Limb (tissue), 2 donors: ENCODE measurements around the gene COL12A1.

Experiments
- DNase-seq, 2 donors: peaks; one replicate each; pipeline ENCODE4 v3.0.0-alpha.2; 2016; ENCODE audit errors: extremely low spot score in 2 of 2

The COL12A1 gene

DNA sequence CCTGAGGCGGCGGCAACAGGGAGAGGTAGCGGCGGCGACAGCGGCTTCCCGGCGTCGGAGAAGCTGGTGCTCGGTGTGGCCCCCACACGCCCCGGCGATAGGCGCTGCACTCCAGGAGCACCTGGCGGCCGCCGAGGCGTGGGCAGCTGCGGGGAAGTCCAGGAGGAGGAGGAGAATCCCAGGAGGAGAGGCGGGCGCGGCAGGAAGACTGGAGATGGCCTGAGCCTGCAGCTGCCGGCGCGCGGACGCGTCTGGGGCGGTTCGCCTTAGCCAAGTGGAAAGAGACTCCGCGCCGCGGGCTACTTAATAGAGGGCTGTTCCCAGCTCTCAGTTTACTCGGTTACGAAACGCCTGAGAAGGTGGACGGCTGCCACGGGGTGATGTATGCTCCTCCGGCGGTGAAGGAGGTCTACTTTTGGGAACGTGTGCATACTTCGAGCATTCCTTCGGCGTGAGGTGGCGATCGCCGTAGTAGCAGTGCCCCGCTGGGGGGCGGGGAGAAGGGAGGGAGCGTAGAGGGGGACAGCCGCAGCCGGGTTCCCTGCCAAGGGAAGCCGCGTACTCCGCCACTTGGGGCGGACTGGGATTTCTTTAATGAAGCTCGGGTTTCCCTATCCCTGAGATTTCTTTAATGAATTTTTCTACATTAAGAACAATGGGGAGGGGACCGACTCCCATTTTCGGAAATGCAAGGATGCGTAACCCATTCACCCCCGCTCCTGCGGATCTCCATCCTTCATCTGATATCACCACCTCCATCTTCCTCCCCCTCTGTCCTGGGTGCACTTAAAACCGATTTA, at the start of gene COL12A1:
Gene COL12A1 (minus strand): TSS at position 278 of the 800 bp plus-strand sequence. CDS start 3,261 bp downstream, outside the sequence.
- DNase-seq: peak; percentile 92 to 94

DNA sequence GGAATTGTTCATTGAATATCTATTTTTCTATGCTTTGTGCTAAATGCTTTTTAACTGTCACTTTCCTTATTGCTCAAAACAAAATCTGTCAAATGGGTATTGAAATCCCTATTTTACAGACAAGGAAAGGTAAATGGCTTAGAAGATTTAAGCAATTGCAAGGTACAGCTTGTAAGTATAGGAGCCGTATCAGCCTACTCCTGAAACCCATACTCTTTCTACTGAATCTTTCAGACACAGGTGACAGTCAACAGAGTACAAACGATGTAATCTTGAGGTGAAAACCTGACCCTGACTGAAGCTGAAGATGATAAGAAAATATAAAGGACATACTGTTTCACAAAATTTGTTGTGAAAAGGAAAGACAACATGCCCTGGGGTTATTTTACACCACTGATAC, 44.7 kb upstream of the COL12A1 start:
- no peak for DNase-seq

DNA sequence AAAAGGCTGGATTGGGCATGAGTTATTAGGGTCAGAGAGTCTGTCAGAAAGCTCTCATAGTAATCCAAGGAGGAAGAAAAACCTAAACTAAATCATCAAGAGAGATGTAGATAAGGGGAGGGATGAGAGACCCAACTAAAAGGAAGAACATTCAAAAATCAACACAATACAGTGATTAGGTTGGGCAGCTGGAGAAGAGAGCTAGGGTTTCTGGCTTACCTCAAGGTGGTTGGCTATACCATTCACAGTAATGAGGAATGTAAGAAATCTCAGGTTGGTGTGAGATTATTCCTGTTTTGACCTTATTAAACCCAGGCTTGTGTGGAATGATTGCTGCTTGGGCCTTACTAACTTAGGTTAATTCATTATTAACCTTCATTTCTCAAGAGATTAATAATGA, 44.0 kb upstream of the COL12A1 start:
- no peak for DNase-seq

- no peak for DNase-seq
These were observed 40.5 kb upstream of the COL12A1 start for GRCh38 chr6:75246386-75246785.

- no peak for DNase-seq
These were observed 38.3 kb upstream of the COL12A1 start for GRCh38 chr6:75244063-75244584.

GRCh38 chr6:75243333-75244062, 37.6 kb upstream of the COL12A1 start, which contains the start of gene COX7A2:
Gene COX7A2, minus strand, starts transcription at chr6:75243801. Its CDS starts 67 bp downstream, at chr6:75243734.
- DNase-seq: peak; percentile 89 to 98

DNA sequence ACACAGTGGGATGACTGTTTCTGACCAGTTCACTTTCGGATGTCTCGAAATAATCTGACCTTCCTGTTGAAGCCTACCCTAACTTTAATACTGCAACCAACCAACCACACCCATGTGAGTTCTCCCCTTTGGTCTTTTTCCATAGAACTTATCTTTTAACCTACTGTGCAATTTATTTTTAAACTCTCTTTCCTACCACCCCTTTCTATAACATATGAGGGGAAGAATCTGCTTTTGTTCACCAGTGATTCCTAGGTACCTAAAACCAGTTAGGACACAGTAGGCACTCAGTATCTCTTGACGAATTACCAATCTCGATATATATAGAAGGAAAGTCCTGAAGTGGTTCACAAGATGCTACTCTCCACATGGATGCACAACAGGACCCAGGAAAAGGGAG, 30.8 kb upstream of the COL12A1 start:
- no peak for DNase-seq

- no peak for DNase-seq
These were observed 29.4 kb upstream of the COL12A1 start for GRCh38 chr6:75235271-75235670.

- DNase-seq: no peak
These were observed 28.4 kb upstream of the COL12A1 start for GRCh38 chr6:75234126-75234865.

DNA sequence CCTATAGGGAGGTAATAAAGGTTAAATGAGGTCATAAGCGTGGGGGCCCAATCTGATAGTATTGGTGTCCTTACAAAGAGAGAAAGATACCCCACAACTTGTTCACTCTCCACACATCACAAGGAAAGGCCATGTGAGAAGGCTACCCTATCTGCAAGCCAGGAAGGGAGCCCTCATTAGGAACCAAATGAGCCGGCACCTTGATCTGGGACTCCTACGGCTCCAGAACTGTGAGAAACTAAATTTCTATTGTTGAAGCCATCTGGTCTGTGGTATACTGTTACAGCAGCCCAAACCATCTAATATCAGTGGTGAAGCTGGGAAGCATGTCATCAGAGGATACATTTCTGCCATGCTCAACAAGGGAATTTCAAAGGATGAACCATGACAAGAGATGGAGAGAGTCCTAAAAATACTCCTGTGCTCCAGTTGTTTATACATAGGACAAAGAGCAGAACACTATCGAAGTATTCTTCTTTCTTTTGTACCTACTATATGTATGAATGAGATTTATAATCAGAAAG, 27.3 kb upstream of the COL12A1 start:
- DNase-seq: no peak

DNA sequence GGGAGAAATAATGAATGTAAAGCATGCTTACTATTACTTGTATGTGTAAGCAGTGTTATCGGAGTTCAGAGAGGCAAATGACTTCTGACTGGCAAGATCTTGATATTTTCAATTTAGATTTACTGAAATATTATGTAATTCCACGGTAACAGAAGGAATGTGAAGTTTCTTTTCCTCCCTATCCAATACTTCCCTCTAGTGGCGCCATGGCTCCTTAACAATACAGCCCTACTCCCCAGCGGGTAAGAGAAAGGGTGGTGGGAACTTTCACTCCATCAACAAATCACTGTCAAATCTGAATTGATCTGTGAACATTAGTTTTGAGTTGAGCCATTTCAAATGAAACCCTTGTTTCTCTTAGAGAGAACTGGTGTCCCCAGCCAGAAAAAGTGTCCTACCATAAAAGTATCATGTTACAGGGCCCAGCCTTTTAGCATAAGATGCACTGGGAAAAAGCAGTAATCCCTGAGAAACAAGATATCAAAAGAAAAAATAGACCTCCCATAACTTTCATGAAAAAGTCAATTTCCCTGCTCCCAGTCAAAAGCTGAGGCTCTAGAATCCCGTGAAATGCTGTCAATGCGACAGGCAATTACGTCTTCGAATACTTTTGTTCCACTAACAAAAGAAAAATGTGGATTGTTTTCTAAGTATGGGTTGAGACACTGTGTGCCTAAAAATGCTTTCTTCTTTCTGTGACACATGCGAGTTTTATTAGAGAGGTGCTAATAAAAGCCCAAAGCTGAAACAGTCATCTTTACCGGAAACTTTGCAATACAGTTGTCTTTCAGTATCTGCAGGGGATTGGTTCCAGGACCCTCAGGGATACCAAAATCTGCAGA, 24.9 kb upstream of the COL12A1 start:
- peak in 1 of 2 donors; percentile 50 for DNase-seq

- no peak for DNase-seq
These were observed 18.6 kb upstream of the COL12A1 start for GRCh38 chr6:75224303-75224926.

- DNase-seq: no peak
These were observed 17.6 kb upstream of the COL12A1 start for GRCh38 chr6:75223428-75223827.

GRCh38 chr6:75222261-75222660, 16.4 kb upstream of the COL12A1 start:
- DNase-seq: no peak

GRCh38 chr6:75221116-75221515, 15.3 kb upstream of the COL12A1 start:
- no peak for DNase-seq

DNA sequence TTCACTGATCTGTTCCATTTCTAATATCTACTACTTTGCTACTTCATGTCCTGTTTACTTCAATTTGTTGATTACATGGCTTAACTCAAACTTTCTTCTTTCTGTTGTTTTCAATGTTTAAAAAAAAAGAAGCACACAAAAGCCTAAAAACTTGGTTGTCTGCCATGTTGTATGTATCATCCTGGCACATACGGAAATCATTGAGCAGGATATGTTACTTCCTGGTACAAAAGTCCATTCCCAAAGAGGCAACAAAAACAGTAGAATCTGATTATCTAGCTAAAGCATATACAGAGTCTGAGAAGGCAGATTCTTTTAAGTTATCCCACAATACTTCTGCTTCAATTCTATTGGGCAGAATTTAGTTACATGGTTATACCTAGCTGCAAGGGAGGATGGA, 14.5 kb upstream of the COL12A1 start:
- no peak for DNase-seq

GRCh38 chr6:75219263-75219662, 13.4 kb upstream of the COL12A1 start:
- DNase-seq: no peak

DNA sequence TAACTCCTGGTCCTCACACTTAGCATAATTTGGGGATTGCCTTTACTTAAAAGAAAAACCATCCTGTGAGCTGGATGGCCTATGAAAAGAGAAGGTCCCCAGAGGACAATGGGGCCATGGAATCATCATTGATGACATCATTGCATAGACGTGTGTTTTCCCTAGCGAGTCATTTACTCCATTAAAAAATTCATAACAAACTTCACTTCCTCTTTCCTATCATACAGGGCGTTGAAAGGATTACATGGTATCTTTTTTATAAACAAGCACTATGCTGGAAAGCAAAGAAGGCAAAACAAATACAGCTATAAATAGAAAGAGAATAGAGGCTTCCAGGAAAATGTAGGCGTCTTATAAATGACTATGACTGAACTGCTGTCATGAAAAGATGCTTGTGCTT, 11.3 kb upstream of the COL12A1 start:
- no peak for DNase-seq

DNA sequence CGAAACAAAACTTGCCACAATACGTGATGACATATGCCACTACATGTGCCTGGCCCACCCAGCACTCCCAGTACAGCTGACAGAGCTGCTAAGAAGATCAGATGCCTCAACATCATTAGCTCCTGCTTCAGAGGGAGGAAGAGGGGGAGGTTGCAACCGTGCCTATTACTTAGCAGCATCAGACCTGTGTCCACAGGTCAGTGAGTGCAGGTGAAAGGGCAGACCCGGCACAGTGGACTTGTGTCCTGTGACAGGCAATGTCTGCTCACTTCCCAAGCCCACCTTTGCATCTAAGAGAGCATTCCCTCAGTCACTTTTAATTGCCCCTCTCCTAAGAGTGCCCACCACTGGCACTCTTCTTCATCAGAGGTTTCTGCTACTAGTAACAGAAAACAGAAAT, 9.4 kb upstream of the COL12A1 start:
- no peak for DNase-seq

DNA sequence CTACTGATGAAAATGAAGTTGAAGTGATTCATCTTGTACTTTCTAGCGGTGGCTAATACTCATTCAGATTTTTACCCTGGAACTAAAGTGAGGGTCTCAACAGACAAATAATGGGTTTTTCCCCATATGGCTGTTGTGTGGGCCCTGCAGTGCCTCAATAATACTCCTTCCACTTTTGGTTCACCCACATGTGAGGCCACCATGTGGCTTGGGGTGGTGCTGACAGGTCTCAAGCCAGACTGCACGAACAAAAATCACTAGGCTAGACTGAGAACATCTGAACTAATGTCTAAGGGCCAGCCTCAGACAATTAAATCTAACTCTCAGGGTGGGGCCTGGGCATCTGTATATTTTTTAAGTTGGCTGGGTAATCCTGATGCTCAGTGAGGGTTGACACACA, 7.9 kb upstream of the COL12A1 start:
- no peak for DNase-seq
